ENCODE data around the gene FEN1. TPM values are rescaled to one million over a fixed set of nuclear protein-coding genes. Genes with fewer than 3 reads are reported as not detected.

FEN1 gene
- total RNA-seq, 1 experiment from 2014 or later = 21.5 TPM

DNA sequence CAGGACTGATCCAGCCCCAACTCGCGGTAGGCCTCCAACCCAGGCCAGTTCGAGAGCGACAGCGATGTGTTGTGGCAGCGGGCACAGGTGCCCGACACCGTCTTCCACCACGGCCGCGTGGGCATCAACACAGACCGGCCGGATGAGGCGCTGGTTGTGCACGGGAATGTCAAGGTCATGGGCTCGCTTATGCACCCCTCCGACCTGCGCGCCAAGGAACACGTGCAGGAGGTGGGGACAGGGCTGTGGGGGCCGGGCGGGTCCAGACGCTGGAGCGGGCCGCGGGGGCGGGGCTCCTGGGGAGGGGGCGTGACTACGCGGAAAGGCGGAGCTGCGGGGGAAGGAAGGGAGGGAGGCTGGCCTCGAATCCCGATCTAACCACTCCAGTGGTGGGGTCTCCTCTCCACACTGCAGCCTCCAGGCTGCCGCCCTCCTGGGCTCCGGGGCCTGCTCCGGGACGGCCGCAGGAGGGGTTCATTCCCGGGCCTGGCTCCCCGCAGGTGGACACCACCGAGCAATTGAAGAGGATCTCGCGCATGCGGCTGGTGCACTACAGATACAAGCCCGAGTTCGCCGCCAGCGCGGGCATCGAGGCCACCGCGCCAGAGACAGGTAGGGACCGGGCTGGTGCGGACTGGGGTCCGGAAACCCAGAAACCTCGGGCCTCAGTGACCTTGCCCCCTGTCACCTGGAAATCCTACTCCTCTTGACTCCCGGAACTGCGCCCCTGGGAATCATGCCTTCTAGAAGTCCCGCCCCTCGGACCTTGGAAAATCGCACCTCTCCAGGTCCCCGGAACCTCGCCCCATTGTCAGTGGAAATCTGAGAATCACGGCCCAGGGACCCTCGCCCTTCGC, 15.2 kb upstream of the FEN1 start:
- intact Hi-C loops (cut with micrococcal nuclease) = no loop called here
- ChIA-PET POLR2A (no interaction called here), CTCF (interaction anchor here (0.7 to 1.0 kb wide), 3 partner anchors 12 to 845 kb away, joined by 3 to 4 read pairs (median 3); no protein-coding TSS in a partner anchor)
- Mint-ChIP-seq H3K36me3 (ENCODE audit: insufficient read depth, unreplicated experiment) (peaks cover 11% of the 10 kb centered on the region), H3K4me1 (ENCODE audit: insufficient read depth, unreplicated experiment) (no peaks in the 10 kb centered on the region), H3K27me3 (ENCODE audit: insufficient read depth, unreplicated experiment) (no peaks in the 10 kb centered on the region), H3K4me3 (ENCODE audit: unreplicated experiment) (no peak overlapping the region), H3K9me3 (ENCODE audit: unreplicated experiment) (no peaks in the 10 kb centered on the region), H3K27ac (ENCODE audit: low read depth, unreplicated experiment) (no peak overlapping the region)
- DNase-seq (ENCODE audit: unreplicated experiment) = no peak
- TF ChIP-seq, protein P1, sequence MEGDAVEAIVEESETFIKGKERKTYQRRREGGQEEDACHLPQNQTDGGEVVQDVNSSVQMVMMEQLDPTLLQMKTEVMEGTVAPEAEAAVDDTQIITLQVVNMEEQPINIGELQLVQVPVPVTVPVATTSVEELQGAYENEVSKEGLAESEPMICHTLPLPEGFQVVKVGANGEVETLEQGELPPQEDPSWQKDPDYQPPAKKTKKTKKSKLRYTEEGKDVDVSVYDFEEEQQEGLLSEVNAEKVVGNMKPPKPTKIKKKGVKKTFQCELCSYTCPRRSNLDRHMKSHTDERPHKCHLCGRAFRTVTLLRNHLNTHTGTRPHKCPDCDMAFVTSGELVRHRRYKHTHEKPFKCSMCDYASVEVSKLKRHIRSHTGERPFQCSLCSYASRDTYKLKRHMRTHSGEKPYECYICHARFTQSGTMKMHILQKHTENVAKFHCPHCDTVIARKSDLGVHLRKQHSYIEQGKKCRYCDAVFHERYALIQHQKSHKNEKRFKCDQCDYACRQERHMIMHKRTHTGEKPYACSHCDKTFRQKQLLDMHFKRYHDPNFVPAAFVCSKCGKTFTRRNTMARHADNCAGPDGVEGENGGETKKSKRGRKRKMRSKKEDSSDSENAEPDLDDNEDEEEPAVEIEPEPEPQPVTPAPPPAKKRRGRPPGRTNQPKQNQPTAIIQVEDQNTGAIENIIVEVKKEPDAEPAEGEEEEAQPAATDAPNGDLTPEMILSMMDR (IDR thresholded peaks at IDR 0.05; ENCODE audit: unreplicated experiment) = no peak
- BruUV-seq (replicated peaks) = no TSS peak

DNA sequence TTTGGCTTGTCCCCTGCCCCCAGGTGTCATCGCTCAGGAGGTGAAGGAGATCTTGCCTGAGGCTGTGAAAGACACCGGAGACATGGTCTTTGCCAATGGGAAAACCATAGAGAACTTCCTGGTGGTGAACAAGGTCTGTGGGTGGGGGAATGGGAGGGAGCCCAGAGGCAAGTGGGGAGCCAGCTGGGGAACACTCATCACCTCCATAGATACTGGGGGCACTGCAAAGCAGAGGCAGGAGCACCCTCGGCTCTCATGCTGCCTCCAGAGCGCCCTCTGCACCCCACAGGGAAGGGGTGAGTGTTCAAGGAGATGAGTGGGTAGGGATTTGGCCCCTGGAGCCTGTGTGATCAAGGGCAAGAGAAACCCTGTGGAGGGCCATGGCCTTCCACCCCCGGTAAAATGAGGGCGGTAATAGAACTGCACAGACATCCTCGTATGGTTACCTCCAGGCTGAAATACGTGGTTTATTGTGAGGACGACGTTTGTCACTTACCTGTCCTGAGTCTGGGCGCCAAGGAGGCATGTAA, 14.3 kb upstream of the FEN1 start:
- H3K27me3 Mint-ChIP-seq (ENCODE audit: insufficient read depth, unreplicated experiment) = no peaks in the 10 kb centered on the region
- TF ChIP-seq, protein P1 (IDR thresholded peaks at IDR 0.05; ENCODE audit: unreplicated experiment) = no peak
- peaks cover 11% of the 10 kb centered on the region for H3K36me3 Mint-ChIP-seq (ENCODE audit: insufficient read depth, unreplicated experiment)
- H3K9me3 Mint-ChIP-seq (ENCODE audit: unreplicated experiment) = no peaks in the 10 kb centered on the region
- no peak overlapping the region for H3K27ac Mint-ChIP-seq (ENCODE audit: low read depth, unreplicated experiment)
- H3K4me1 Mint-ChIP-seq (ENCODE audit: insufficient read depth, unreplicated experiment) = no peaks in the 10 kb centered on the region
- DNase-seq (ENCODE audit: unreplicated experiment) = no peak
- no peak overlapping the region for H3K4me3 Mint-ChIP-seq (ENCODE audit: unreplicated experiment)
- no TSS peak for BruUV-seq (replicated peaks)
- intact Hi-C loops (cut with micrococcal nuclease) = no loop called here
- ChIA-PET CTCF (interaction anchor here (0.6 to 0.7 kb wide), 2 partner anchors 20 to 92 kb away, joined by 3 read pairs; no protein-coding TSS in a partner anchor), POLR2A (interaction anchor here (1.7 kb wide), 1 partner anchor 14 kb away, joined by 5 read pairs; the partner anchor contains the start of gene TMEM258)

DNA sequence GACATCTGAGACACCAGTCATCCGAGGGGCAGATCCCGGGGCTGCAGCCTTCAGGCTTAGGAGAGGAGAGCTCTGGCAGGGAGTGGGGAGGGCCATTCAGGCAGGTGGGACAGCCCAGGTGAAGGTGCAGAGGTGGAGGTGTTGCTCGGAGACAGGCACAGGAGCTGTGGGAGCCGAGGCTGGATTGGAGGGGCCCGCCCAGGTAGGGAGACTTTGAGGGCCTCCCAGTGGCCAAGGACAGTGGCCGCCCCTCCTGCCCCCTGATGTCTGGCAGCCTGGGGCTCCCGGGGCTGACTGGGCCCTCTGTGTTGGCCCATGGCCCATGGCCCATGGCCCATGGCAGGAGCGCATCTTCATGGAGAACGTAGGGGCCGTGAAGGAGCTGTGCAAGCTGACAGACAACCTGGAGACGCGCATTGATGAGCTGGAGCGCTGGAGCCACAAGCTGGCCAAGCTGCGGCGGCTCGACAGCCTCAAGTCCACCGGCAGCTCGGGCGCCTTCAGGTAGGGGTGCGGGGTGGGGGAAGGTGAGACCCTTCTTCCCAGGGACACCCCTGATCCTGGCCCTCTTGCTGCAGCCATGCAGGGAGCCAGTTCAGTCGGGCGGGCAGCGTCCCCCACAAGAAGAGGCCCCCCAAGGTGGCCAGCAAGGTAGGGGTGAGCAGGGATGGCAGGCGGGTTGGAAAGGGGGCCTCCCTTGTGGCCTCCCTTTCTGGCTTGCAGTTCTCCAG, 13.6 kb upstream of the FEN1 start:
- H3K9me3 Mint-ChIP-seq (ENCODE audit: unreplicated experiment) = no peaks in the 10 kb centered on the region
- intact Hi-C loops (cut with micrococcal nuclease) = no loop called here
- H3K4me3 Mint-ChIP-seq (ENCODE audit: unreplicated experiment) = no peak overlapping the region
- no peak for DNase-seq (ENCODE audit: unreplicated experiment)
- no peaks in the 10 kb centered on the region for H3K4me1 Mint-ChIP-seq (ENCODE audit: insufficient read depth, unreplicated experiment)
- TF ChIP-seq, protein P1 (IDR thresholded peaks at IDR 0.05; ENCODE audit: unreplicated experiment) = no peak
- H3K27me3 Mint-ChIP-seq (ENCODE audit: insufficient read depth, unreplicated experiment) = no peaks in the 10 kb centered on the region
- no TSS peak for BruUV-seq (replicated peaks)
- H3K36me3 Mint-ChIP-seq (ENCODE audit: insufficient read depth, unreplicated experiment) = peaks cover 11% of the 10 kb centered on the region
- POLR2A ChIA-PET = interaction anchor here (1.7 kb wide), 1 partner anchor 13 kb away, joined by 5 read pairs; the partner anchor contains the start of gene TMEM258
- CTCF ChIA-PET = interaction anchor here (0.7 to 1.3 kb wide), 2 partner anchors 19 to 129 kb away, joined by 3 read pairs; no protein-coding TSS in a partner anchor
- H3K27ac Mint-ChIP-seq (ENCODE audit: low read depth, unreplicated experiment) = no peak overlapping the region

Measured in MCF 10A (cell line).